ENCODE data around the gene SMPD2. TPM values are rescaled to one million over a fixed set of nuclear protein-coding genes. Genes with fewer than 3 reads are reported as not detected.
A peak's percentile ranks its signal among the peaks of the same experiment; 100 is the strongest.

SMPD2 gene, protein sequence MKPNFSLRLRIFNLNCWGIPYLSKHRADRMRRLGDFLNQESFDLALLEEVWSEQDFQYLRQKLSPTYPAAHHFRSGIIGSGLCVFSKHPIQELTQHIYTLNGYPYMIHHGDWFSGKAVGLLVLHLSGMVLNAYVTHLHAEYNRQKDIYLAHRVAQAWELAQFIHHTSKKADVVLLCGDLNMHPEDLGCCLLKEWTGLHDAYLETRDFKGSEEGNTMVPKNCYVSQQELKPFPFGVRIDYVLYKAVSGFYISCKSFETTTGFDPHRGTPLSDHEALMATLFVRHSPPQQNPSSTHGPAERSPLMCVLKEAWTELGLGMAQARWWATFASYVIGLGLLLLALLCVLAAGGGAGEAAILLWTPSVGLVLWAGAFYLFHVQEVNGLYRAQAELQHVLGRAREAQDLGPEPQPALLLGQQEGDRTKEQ
- 17.0 TPM for polyA plus RNA-seq (2013)

- Histone ChIP-seq H3K9me3 (ENCODE audit: control extremely low read depth in 1 of 5, control insufficient read depth in 4 of 5, insufficient read depth in 2 of 5, low read depth in 1 of 5, low read length in 4 of 5) (no peaks in the 10 kb centered on the region), H3K4me1 (ENCODE audit: control extremely low read depth in 1 of 4, control insufficient read depth in 4 of 4, insufficient read depth in 4 of 4, low read length in 3 of 4) (peaks cover 4 to 24% (median 21%) of the 10 kb centered on the region in 4 experiments), H3K27ac (ENCODE audit: insufficient read depth in 1 of 2, low read depth in 1 of 2, low read length in 2 of 2, poor library complexity in 1 of 2, severe bottlenecking in 2 of 2) (peak within 1 kb of the TSS; percentile 83 to 92), H3K4me3 (ENCODE audit: control insufficient read depth in 1 of 7, extremely low read depth in 1 of 7, insufficient read depth in 4 of 7, low read depth in 2 of 7, low read length in 6 of 7) (peak within 1 kb of the TSS; percentile 60 to 91 (median 86)), H3K36me3 (ENCODE audit: control insufficient read depth in 4 of 4, insufficient read depth in 4 of 4, low read length in 3 of 4) (peaks cover 10 to 38% (median 25%) of the 10 kb centered on the region in 4 experiments), H3K27me3 (replicated peaks in 2 of 5; ENCODE audit: control insufficient read depth in 4 of 5, insufficient read depth in 5 of 5, low read length in 4 of 5) (no peaks in the 10 kb centered on the region)
- WGBS (ENCODE audit: insufficient coverage) = under 1% methylated on average over 65 of the region's 102 CpGs
- CTCF ChIA-PET = interaction anchor here (0.9 to 9.8 kb wide), 9 partner anchors 14 to 258 kb away, joined by 3 to 125 read pairs (median 4); partner anchors contain the start of genes CD164 and MICAL1
- peak; percentile 88 to 94 (median 94) for DNase-seq
- POLR2A ChIA-PET = interaction anchor here (0.8 to 2.5 kb wide), 6 partner anchors 9 to 880 kb away, joined by 3 to 29 read pairs (median 8); partner anchors contain the start of genes CD164, FOXO3 and MICAL1
These were observed at the start of gene SMPD2, which contains the start of gene PPIL6 for GRCh38 chr6:109440331-109441068. TSS of gene SMPD2 (plus strand) at chr6:109440724. CDS start at chr6:109441122, 398 bp downstream. TSS of gene PPIL6 (minus strand) at chr6:109440628. CDS start at chr6:109440590, 38 bp downstream.

DNA sequence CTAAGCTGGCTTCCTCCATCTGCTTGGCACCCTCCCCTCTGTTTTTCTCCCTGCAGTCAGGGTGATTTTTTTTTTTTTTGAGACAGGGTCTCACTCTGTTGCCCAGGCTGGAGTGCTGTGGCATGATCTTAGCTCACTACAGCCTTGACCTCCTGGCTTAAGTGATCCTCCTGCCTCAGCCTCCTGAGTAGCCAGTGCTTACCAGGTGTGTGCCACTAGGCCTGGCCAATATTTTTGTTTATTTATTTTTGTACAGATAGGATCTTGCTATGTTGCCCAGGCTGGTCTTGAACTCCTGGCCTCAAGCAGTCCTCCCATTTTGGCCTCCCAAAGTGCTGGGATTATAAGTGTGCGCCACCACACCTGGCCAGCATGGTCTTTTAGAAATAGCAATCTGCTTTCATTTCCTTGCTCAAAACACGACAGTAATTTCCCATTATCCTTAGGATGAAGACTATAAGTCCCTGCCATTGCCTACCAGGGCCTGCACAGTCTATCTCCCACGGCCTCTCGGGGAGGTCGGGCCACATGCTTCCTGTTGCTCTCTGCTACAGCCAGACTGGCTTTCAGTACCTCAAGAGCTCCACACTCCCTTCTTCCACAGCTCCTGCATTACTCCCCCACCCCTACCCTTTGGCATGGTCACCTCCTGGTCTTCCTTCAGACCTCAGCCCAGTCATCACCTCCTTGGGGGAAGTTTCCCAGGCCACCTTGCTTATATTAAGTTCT is 47.2 kb upstream of the SMPD2 start:
- Histone ChIP-seq H3K4me3 (ENCODE audit: control insufficient read depth in 1 of 7, extremely low read depth in 1 of 7, insufficient read depth in 4 of 7, low read depth in 2 of 7, low read length in 6 of 7) (no peak overlapping the region), H3K4me1 (ENCODE audit: control extremely low read depth in 1 of 4, control insufficient read depth in 4 of 4, insufficient read depth in 4 of 4, low read length in 3 of 4) (peaks cover 0 to 48% (median 20%) of the 10 kb centered on the region in 4 experiments), H3K27me3 (replicated peaks in 2 of 5; ENCODE audit: control insufficient read depth in 4 of 5, insufficient read depth in 5 of 5, low read length in 4 of 5) (no peaks in the 10 kb centered on the region), H3K36me3 (ENCODE audit: control insufficient read depth in 4 of 4, insufficient read depth in 4 of 4, low read length in 3 of 4) (no peaks in the 10 kb centered on the region), H3K27ac (ENCODE audit: insufficient read depth in 1 of 2, low read depth in 1 of 2, low read length in 2 of 2, poor library complexity in 1 of 2, severe bottlenecking in 2 of 2) (no peak overlapping the region), H3K9me3 (ENCODE audit: control extremely low read depth in 1 of 5, control insufficient read depth in 4 of 5, insufficient read depth in 2 of 5, low read depth in 1 of 5, low read length in 4 of 5) (no peaks in the 10 kb centered on the region)
- 25% methylated on average over 5 of the region's 5 CpGs for WGBS (ENCODE audit: insufficient coverage)
- DNase-seq = peak in 2 of 3 donors; percentile 34 to 53
- ChIA-PET CTCF (interaction anchor here (1.2 to 6.2 kb wide), 7 partner anchors 9 to 210 kb away, joined by 3 to 57 read pairs (median 5); partner anchors contain the start of gene CD164), POLR2A (interaction anchor here (0.7 kb wide), 1 partner anchor 299 kb away, joined by 3 read pairs; no protein-coding TSS in a partner anchor)

GRCh38 chr6:109393886-109394281 is 46.6 kb upstream of the SMPD2 start:
- peaks cover 0 to 48% (median 20%) of the 10 kb centered on the region in 4 experiments for H3K4me1 ChIP-seq (ENCODE audit: control extremely low read depth in 1 of 4, control insufficient read depth in 4 of 4, insufficient read depth in 4 of 4, low read length in 3 of 4)
- no peak overlapping the region for H3K27ac ChIP-seq (ENCODE audit: insufficient read depth in 1 of 2, low read depth in 1 of 2, low read length in 2 of 2, poor library complexity in 1 of 2, severe bottlenecking in 2 of 2)
- POLR2A ChIA-PET = interaction anchor here (0.7 kb wide), 2 partner anchors 21 to 300 kb away, joined by 3 read pairs; no protein-coding TSS in a partner anchor
- no peaks in the 10 kb centered on the region for H3K9me3 ChIP-seq (ENCODE audit: control extremely low read depth in 1 of 5, control insufficient read depth in 4 of 5, insufficient read depth in 2 of 5, low read depth in 1 of 5, low read length in 4 of 5)
- no peaks in the 10 kb centered on the region for H3K36me3 ChIP-seq (ENCODE audit: control insufficient read depth in 4 of 4, insufficient read depth in 4 of 4, low read length in 3 of 4)
- no peaks in the 10 kb centered on the region for H3K27me3 ChIP-seq (replicated peaks in 2 of 5; ENCODE audit: control insufficient read depth in 4 of 5, insufficient read depth in 5 of 5, low read length in 4 of 5)
- 88% methylated on average over 2 of the region's 2 CpGs for WGBS (ENCODE audit: insufficient coverage)
- DNase-seq = peak in 1 of 3 donors; percentile 52
- CTCF ChIA-PET = interaction anchor here (0.7 to 6.2 kb wide), 6 partner anchors 10 to 210 kb away, joined by 3 to 57 read pairs (median 6); partner anchors contain the start of gene CD164
- no peak overlapping the region for H3K4me3 ChIP-seq (ENCODE audit: control insufficient read depth in 1 of 7, extremely low read depth in 1 of 7, insufficient read depth in 4 of 7, low read depth in 2 of 7, low read length in 6 of 7)

GRCh38 chr6:109396046-109396718 is 44.3 kb upstream of the SMPD2 start:
- ChIA-PET CTCF (interaction anchor here (0.7 to 6.2 kb wide), 22 partner anchors 12 to 854 kb away, joined by 3 to 57 read pairs (median 4); partner anchors contain the start of gene CD164), POLR2A (interaction anchor here (0.7 to 1.0 kb wide), 3 partner anchors 11 to 33 kb away, joined by 3 read pairs; no protein-coding TSS in a partner anchor)
- Histone ChIP-seq H3K27ac (ENCODE audit: insufficient read depth in 1 of 2, low read depth in 1 of 2, low read length in 2 of 2, poor library complexity in 1 of 2, severe bottlenecking in 2 of 2) (no peak overlapping the region), H3K9me3 (ENCODE audit: control extremely low read depth in 1 of 5, control insufficient read depth in 4 of 5, insufficient read depth in 2 of 5, low read depth in 1 of 5, low read length in 4 of 5) (no peaks in the 10 kb centered on the region), H3K4me1 (ENCODE audit: control extremely low read depth in 1 of 4, control insufficient read depth in 4 of 4, insufficient read depth in 4 of 4, low read length in 3 of 4) (peaks cover 0 to 33% (median 15%) of the 10 kb centered on the region in 4 experiments), H3K4me3 (ENCODE audit: control insufficient read depth in 1 of 7, extremely low read depth in 1 of 7, insufficient read depth in 4 of 7, low read depth in 2 of 7, low read length in 6 of 7) (no peak overlapping the region), H3K27me3 (replicated peaks in 2 of 5; ENCODE audit: control insufficient read depth in 4 of 5, insufficient read depth in 5 of 5, low read length in 4 of 5) (no peaks in the 10 kb centered on the region), H3K36me3 (ENCODE audit: control insufficient read depth in 4 of 4, insufficient read depth in 4 of 4, low read length in 3 of 4) (no peaks in the 10 kb centered on the region)
- 65% methylated on average over 11 of the region's 12 CpGs for WGBS (ENCODE audit: insufficient coverage)
- peak in 2 of 3 donors; percentile 62 to 68 for DNase-seq

- Histone ChIP-seq H3K27ac (ENCODE audit: insufficient read depth in 1 of 2, low read depth in 1 of 2, low read length in 2 of 2, poor library complexity in 1 of 2, severe bottlenecking in 2 of 2) (no peak overlapping the region), H3K4me1 (ENCODE audit: control extremely low read depth in 1 of 4, control insufficient read depth in 4 of 4, insufficient read depth in 4 of 4, low read length in 3 of 4) (peaks cover 0 to 28% (median 15%) of the 10 kb centered on the region in 4 experiments), H3K4me3 (ENCODE audit: control insufficient read depth in 1 of 7, extremely low read depth in 1 of 7, insufficient read depth in 4 of 7, low read depth in 2 of 7, low read length in 6 of 7) (peak overlapping the region in 1 of 7 experiments; percentile 53), H3K27me3 (replicated peaks in 2 of 5; ENCODE audit: control insufficient read depth in 4 of 5, insufficient read depth in 5 of 5, low read length in 4 of 5) (no peaks in the 10 kb centered on the region), H3K9me3 (ENCODE audit: control extremely low read depth in 1 of 5, control insufficient read depth in 4 of 5, insufficient read depth in 2 of 5, low read depth in 1 of 5, low read length in 4 of 5) (no peaks in the 10 kb centered on the region), H3K36me3 (ENCODE audit: control insufficient read depth in 4 of 4, insufficient read depth in 4 of 4, low read length in 3 of 4) (no peaks in the 10 kb centered on the region)
- DNase-seq = peak; percentile 63 to 75 (median 65)
- 25% methylated on average over 2 of the region's 4 CpGs for WGBS (ENCODE audit: insufficient coverage)
- ChIA-PET POLR2A (interaction anchor here (0.7 to 1.2 kb wide), 3 partner anchors 10 to 32 kb away, joined by 3 read pairs; no protein-coding TSS in a partner anchor), CTCF (interaction anchor here (0.7 to 6.2 kb wide), 20 partner anchors 13 to 818 kb away, joined by 3 to 57 read pairs (median 4); partner anchors contain the start of gene CD164)
These were observed 43.5 kb upstream of the SMPD2 start for GRCh38 chr6:109397020-109397419.

DNA sequence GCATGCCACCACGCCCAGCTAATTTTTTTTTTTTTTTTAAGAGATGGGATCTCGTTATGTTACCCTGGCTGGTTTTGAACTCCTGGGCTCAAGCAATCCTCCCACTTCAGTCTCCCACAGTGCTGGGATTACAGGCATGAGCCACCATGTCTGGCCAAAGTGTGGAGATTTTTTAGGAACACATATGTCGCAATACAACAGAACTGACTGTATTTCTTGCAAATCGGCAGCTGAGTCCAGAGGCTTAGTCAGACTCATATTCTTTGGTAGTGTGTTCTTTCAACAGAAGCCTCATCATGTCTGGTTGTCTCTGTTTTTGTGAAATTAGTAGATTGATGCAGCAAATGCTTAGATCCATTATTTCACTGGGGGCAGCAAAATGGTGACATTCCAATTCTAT is 34.3 kb upstream of the SMPD2 start:
- H3K36me3 ChIP-seq (ENCODE audit: control insufficient read depth in 4 of 4, insufficient read depth in 4 of 4, low read length in 3 of 4) = no peaks in the 10 kb centered on the region
- H3K4me3 ChIP-seq (ENCODE audit: control insufficient read depth in 1 of 7, extremely low read depth in 1 of 7, insufficient read depth in 4 of 7, low read depth in 2 of 7, low read length in 6 of 7) = no peak overlapping the region
- no peak overlapping the region for H3K27ac ChIP-seq (ENCODE audit: insufficient read depth in 1 of 2, low read depth in 1 of 2, low read length in 2 of 2, poor library complexity in 1 of 2, severe bottlenecking in 2 of 2)
- H3K4me1 ChIP-seq (ENCODE audit: control extremely low read depth in 1 of 4, control insufficient read depth in 4 of 4, insufficient read depth in 4 of 4, low read length in 3 of 4) = no peaks in the 10 kb centered on the region
- ChIA-PET CTCF (interaction anchor here (0.8 to 1.6 kb wide), 2 partner anchors 13 to 28 kb away, joined by 3 read pairs; no protein-coding TSS in a partner anchor), POLR2A (no interaction called here)
- 94% methylated on average over 2 of the region's 4 CpGs for WGBS (ENCODE audit: insufficient coverage)
- no peaks in the 10 kb centered on the region for H3K27me3 ChIP-seq (replicated peaks in 2 of 5; ENCODE audit: control insufficient read depth in 4 of 5, insufficient read depth in 5 of 5, low read length in 4 of 5)
- H3K9me3 ChIP-seq (ENCODE audit: control extremely low read depth in 1 of 5, control insufficient read depth in 4 of 5, insufficient read depth in 2 of 5, low read depth in 1 of 5, low read length in 4 of 5) = no peaks in the 10 kb centered on the region
- no peak for DNase-seq

Measured in common myeloid progenitor, CD34-positive (primary cell).